ENCODE results near the gene CUBN.

CUBN gene

DNA sequence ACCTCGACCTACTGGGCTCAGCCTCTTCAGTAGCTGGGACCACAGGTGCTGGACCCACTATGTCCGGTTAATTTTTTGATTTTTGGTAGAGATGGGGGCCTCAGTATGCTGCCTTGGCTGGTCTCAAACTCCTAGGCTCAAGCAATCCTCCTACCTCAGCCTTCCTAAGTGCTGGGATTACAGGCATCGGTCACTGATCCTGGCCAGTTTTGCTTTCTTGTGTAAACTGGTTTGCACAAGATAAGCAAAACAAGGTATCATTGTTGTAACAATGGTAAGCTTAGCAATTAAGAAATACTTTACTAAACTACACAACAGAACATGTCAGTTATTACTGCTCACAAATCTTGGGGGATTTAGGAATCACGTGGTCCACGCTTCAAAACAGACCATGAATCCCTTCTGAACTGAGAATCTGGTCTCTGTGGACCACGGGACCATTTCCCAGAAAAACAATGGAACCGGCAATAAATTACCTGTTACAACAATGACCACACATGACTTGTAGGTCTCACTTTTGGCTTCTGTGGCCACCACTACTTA, 349.2 kb downstream of the CUBN start:
- Histone ChIP-seq H3K4me3 (no peak overlapping the region), H3K27ac (no peak overlapping the region), H3K9me3 (no peaks in the 10 kb centered on the region), H3K27me3 (no peaks in the 10 kb centered on the region), H3K36me3 (peaks cover 0 to 33% (median 7%) of the 10 kb centered on the region in 3 donors), H3K4me1 (peaks cover 0 to 7% (median 0%) of the 10 kb centered on the region in 4 donors)
- TF ChIP-seq, protein P1, sequence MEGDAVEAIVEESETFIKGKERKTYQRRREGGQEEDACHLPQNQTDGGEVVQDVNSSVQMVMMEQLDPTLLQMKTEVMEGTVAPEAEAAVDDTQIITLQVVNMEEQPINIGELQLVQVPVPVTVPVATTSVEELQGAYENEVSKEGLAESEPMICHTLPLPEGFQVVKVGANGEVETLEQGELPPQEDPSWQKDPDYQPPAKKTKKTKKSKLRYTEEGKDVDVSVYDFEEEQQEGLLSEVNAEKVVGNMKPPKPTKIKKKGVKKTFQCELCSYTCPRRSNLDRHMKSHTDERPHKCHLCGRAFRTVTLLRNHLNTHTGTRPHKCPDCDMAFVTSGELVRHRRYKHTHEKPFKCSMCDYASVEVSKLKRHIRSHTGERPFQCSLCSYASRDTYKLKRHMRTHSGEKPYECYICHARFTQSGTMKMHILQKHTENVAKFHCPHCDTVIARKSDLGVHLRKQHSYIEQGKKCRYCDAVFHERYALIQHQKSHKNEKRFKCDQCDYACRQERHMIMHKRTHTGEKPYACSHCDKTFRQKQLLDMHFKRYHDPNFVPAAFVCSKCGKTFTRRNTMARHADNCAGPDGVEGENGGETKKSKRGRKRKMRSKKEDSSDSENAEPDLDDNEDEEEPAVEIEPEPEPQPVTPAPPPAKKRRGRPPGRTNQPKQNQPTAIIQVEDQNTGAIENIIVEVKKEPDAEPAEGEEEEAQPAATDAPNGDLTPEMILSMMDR (IDR thresholded peaks at IDR 0.05), result no peak
- intact Hi-C loops (cut with DNase I; ENCODE audit: low total_unique reads), result no loop called here
- no peak for DNase-seq

DNA sequence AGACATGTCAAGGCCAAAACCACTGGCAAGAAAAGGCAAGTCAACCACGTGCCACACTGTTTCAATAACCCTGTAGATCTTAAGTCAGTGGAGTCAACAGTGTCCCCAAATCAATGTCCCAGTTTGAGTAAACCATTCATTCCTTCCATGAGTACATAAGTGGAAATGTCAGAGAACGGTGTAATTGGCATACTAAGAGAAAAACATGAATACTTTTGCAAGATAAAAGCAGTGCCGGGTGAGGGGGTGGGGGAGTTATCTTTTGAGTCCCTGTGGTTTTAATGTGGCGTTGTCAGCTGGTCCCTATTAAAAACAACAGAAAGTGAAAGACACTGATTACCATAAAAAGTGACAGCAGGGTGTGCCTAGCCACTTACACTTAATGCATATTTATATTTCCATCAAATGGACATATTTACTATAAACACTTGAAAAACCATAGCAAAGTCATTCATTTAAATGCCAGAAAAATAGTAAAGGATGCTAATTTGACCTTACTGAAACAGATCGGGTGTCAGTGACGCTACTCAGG, 350.2 kb downstream of the CUBN start:
- Histone ChIP-seq H3K4me3 (no peak overlapping the region), H3K27me3 (no peaks in the 10 kb centered on the region), H3K27ac (no peak overlapping the region), H3K4me1 (peaks cover 0 to 7% (median 0%) of the 10 kb centered on the region in 4 donors), H3K9me3 (no peaks in the 10 kb centered on the region), H3K36me3 (peaks cover 0 to 33% (median 7%) of the 10 kb centered on the region in 3 donors)
- intact Hi-C loops (cut with DNase I; ENCODE audit: low total_unique reads), result no loop called here
- DNase-seq, result no peak
- TF ChIP-seq, protein P1 (IDR thresholded peaks at IDR 0.05), result no peak

DNA sequence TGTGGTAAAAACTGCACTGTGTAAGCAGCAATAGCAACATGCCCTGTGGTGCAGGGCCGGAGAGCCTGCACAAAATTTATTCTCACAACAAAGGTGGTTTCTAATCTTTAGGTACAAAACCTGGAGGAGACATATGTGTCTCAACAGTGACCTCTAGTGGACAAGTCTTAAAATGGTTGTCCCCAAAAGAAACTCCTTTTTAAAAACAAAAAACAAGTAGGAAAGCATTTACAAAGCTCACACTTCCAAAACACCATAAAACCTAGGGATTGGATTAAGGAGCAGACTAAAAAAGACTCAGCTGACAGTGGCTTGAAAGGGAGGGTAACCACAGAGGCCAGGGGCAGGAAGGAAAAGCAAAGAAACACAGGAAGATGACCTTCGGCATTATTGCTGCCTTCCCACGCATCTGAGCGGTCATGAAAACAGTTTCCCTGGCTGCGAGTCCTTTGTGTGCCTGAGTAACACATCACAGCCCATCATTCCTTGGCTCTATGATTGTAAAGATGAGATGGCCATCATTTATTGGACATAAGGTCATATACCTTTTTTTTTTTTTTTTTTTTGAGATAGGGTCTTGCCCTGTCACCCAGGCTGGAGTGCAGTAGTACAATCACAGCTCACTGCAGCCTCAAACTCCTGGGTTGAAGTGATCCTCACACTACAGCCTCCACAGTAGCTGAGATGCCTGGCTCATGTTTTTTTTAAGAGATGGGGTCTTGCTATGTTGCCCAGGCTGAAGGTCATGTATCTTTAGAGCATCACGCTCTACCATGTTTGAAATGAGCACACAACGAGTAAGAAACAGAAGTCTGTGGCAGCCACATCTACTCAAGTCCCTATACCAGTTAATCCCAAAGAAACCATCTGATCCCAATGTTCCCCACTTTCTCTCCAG, 351.9 kb downstream of the CUBN start:
- Histone ChIP-seq H3K27me3 (no peaks in the 10 kb centered on the region), H3K9me3 (no peaks in the 10 kb centered on the region), H3K4me3 (no peak overlapping the region), H3K36me3 (peaks cover 0 to 33% (median 7%) of the 10 kb centered on the region in 3 donors), H3K4me1 (peaks cover 0 to 7% (median 0%) of the 10 kb centered on the region in 4 donors), H3K27ac (peak overlapping the region; percentile 34 to 42)
- TF ChIP-seq, protein P1 (IDR thresholded peaks at IDR 0.05), result peak; percentile 72 to 76
- no peak for DNase-seq
- intact Hi-C loops (cut with DNase I; ENCODE audit: low total_unique reads), result no loop called here

DNA sequence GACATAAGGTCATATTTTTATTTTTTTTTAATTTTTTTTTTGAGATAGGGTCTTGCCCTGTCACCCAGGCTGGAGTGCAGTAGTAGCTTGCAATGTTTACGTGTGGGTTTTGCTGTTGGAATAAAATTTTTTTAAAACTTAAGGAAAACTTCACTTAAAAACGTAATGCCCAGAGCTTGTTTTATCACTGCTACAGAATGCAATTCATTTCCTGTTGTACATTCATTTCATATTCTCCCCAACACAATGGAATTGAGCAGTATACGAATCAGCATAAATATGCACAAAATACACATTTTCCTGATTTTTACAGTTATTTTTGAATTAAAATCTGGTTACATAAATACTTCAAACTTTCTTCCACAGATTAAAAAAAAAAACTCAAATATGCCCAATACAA, 352.7 kb downstream of the CUBN start:
- DNase-seq, result no peak
- H3K27ac ChIP-seq, result peak overlapping the region in 1 of 2 donors; percentile 42
- H3K27me3 ChIP-seq, result no peaks in the 10 kb centered on the region
- peaks cover 0 to 33% (median 7%) of the 10 kb centered on the region in 3 donors for H3K36me3 ChIP-seq
- no peaks in the 10 kb centered on the region for H3K9me3 ChIP-seq
- no peak overlapping the region for H3K4me3 ChIP-seq
- intact Hi-C loops (cut with DNase I; ENCODE audit: low total_unique reads), result no loop called here
- TF ChIP-seq, protein P1 (IDR thresholded peaks at IDR 0.05), result no peak
- H3K4me1 ChIP-seq, result peaks cover 0 to 7% (median 0%) of the 10 kb centered on the region in 4 donors
